GM23338 (cell line): ENCODE results near the gene NUDT6.

Experiments
- EZH2 ChIP-seq: fragments of 200-600 bp; sonication (generic); IDR thresholded peaks from one replicate; pipeline ENCODE4 v1.8.0; 2017; ENCODE audit warnings: antibody characterized with exemption, mild to moderate bottlenecking, low read depth; ENCODE audit not compliant: unreplicated experiment
- EZH2phosphoT487 ChIP-seq: fragments of 200-600 bp; sonication (generic); IDR thresholded peaks from one replicate; pipeline ENCODE4 v1.8.1; 2018; ENCODE audit warnings: antibody characterized with exemption; ENCODE audit not compliant: unreplicated experiment
- JUNB ChIP-seq: IDR thresholded peaks from one replicate; pipeline ENCODE4 v1.6.1; 2016; ENCODE audit warnings: antibody characterized with exemption; ENCODE audit not compliant: unreplicated experiment
- POLR2AphosphoS5 ChIP-seq: IDR thresholded peaks from 2 replicates; pipeline ENCODE4 v1.6.1; 2016; ENCODE audit warnings: antibody characterized with exemption, low read depth
- STAT1 ChIP-seq: IDR thresholded peaks from one replicate; pipeline ENCODE4 v1.6.1; 2016; ENCODE audit warnings: antibody characterized with exemption; ENCODE audit not compliant: unreplicated experiment
- ZNF114 ChIP-seq: fragments of 250-450 bp; sonication (Bioruptor Pico); IDR thresholded peaks from 2 replicates; pipeline ENCODE4 v1.5.0; 2020; ENCODE audit warnings: mild to moderate bottlenecking, moderate library complexity
- TF ChIP-seq, protein P1 (sequence below), 2 experiments: fragments of 200-600 bp in 1 of 2; sonication (generic) in 1 of 2; conservative IDR thresholded peaks; 2 replicates each; pipeline versions ENCODE4 v1.5.1 to v1.6.1; 2016 to 2017; ENCODE audit warnings: antibody characterized with exemption in 2 of 2, low read depth in 2 of 2, mild to moderate bottlenecking in 2 of 2, moderate library complexity in 1 of 2
- TF ChIP-seq, protein P2 (sequence below): IDR thresholded peaks from one replicate; pipeline ENCODE4 v1.6.1; 2018; ENCODE audit warnings: antibody characterized with exemption; ENCODE audit not compliant: unreplicated experiment
- TF ChIP-seq, protein P3 (sequence below): IDR thresholded peaks from 2 replicates; pipeline ENCODE4 v1.6.1; 2016; ENCODE audit warnings: antibody characterized with exemption

DNA sequence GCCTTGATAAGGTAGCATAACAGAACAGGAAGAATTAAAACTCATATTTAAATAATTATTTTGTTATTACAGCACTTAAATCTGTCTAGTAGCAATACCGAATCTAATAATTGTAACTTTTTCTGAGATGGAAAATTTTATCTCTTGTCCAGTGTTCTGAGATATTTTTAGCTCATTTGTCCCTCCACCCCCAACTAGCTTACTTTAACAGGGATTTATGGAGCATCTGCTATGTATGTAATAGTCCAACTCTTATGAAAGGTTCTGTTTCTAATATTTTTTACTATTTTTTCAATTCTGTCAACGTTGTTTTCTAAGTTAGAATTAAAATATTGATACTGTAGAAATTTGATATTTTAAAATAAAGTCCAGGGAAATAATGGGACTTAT lies 38.2 kb upstream of the NUDT6 start:
- TF ChIP-seq, protein P1, sequence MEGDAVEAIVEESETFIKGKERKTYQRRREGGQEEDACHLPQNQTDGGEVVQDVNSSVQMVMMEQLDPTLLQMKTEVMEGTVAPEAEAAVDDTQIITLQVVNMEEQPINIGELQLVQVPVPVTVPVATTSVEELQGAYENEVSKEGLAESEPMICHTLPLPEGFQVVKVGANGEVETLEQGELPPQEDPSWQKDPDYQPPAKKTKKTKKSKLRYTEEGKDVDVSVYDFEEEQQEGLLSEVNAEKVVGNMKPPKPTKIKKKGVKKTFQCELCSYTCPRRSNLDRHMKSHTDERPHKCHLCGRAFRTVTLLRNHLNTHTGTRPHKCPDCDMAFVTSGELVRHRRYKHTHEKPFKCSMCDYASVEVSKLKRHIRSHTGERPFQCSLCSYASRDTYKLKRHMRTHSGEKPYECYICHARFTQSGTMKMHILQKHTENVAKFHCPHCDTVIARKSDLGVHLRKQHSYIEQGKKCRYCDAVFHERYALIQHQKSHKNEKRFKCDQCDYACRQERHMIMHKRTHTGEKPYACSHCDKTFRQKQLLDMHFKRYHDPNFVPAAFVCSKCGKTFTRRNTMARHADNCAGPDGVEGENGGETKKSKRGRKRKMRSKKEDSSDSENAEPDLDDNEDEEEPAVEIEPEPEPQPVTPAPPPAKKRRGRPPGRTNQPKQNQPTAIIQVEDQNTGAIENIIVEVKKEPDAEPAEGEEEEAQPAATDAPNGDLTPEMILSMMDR (conservative IDR thresholded peaks at IDR 0.05; ENCODE audit: low read depth in 2 of 2) = no peak
- TF ChIP-seq, protein P2, sequence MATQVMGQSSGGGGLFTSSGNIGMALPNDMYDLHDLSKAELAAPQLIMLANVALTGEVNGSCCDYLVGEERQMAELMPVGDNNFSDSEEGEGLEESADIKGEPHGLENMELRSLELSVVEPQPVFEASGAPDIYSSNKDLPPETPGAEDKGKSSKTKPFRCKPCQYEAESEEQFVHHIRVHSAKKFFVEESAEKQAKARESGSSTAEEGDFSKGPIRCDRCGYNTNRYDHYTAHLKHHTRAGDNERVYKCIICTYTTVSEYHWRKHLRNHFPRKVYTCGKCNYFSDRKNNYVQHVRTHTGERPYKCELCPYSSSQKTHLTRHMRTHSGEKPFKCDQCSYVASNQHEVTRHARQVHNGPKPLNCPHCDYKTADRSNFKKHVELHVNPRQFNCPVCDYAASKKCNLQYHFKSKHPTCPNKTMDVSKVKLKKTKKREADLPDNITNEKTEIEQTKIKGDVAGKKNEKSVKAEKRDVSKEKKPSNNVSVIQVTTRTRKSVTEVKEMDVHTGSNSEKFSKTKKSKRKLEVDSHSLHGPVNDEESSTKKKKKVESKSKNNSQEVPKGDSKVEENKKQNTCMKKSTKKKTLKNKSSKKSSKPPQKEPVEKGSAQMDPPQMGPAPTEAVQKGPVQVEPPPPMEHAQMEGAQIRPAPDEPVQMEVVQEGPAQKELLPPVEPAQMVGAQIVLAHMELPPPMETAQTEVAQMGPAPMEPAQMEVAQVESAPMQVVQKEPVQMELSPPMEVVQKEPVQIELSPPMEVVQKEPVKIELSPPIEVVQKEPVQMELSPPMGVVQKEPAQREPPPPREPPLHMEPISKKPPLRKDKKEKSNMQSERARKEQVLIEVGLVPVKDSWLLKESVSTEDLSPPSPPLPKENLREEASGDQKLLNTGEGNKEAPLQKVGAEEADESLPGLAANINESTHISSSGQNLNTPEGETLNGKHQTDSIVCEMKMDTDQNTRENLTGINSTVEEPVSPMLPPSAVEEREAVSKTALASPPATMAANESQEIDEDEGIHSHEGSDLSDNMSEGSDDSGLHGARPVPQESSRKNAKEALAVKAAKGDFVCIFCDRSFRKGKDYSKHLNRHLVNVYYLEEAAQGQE = no peak
- no peak for TF ChIP-seq ZNF114 (CRISPR knock-in tag)
- no peak for TF ChIP-seq JUNB
- no peak for TF ChIP-seq POLR2AphosphoS5
- no peak for TF ChIP-seq EZH2phosphoT487
- no peak for TF ChIP-seq EZH2
- TF ChIP-seq, protein P3, sequence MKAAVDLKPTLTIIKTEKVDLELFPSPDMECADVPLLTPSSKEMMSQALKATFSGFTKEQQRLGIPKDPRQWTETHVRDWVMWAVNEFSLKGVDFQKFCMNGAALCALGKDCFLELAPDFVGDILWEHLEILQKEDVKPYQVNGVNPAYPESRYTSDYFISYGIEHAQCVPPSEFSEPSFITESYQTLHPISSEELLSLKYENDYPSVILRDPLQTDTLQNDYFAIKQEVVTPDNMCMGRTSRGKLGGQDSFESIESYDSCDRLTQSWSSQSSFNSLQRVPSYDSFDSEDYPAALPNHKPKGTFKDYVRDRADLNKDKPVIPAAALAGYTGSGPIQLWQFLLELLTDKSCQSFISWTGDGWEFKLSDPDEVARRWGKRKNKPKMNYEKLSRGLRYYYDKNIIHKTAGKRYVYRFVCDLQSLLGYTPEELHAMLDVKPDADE = no peak
- TF ChIP-seq STAT1 = no peak
